Skeletal muscle satellite cell (primary cell): ENCODE results near the gene DPYD.

Experiments
- H3K27me3 ChIP-seq: 2 replicates; pipeline ENCODE4 v1.7.0; 2013; ENCODE audit warnings: low read length; ENCODE audit not compliant: control insufficient read depth, insufficient read depth
- H3K36me3 ChIP-seq: 2 replicates; pipeline ENCODE4 v1.7.0; 2013; ENCODE audit warnings: mild to moderate bottlenecking, control low read depth, low read length; ENCODE audit not compliant: insufficient read depth
- H3K4me1 ChIP-seq: 2 replicates; pipeline ENCODE4 v1.7.0; 2013; ENCODE audit warnings: low read length; ENCODE audit not compliant: control insufficient read depth, insufficient read depth
- H3K4me2 ChIP-seq: 2 replicates; pipeline ENCODE4 v1.7.0; 2013; ENCODE audit warnings: mild to moderate bottlenecking, low read length
- H3K4me3 ChIP-seq: 2 replicates; pipeline ENCODE4 v1.7.0; 2013; ENCODE audit warnings: low read length
- H3K9ac ChIP-seq: 2 replicates; pipeline ENCODE4 v1.7.0; 2013; ENCODE audit warnings: mild to moderate bottlenecking, low read depth, low read length, moderate library complexity
- H3K9me3 ChIP-seq: replicated peaks from 2 replicates; pipeline ENCODE4 v1.7.0; 2013; ENCODE audit warnings: mild to moderate bottlenecking, control low read depth, low read length

DPYD gene

GRCh38 chr1:97805093-97805492 is 115.7 kb downstream of the DPYD start:
- H3K9me3 ChIP-seq = no peaks in the 10 kb centered on the region
- no peak overlapping the region for H3K4me3 ChIP-seq
- no peaks in the 10 kb centered on the region for H3K27me3 ChIP-seq
- H3K36me3 ChIP-seq = no peaks in the 10 kb centered on the region
- peaks cover 25% of the 10 kb centered on the region for H3K4me1 ChIP-seq
- H3K4me2 ChIP-seq = no peak overlapping the region
- H3K9ac ChIP-seq = no peak overlapping the region

GRCh38 chr1:97803026-97803425 is 117.8 kb downstream of the DPYD start:
- no peaks in the 10 kb centered on the region for H3K9me3 ChIP-seq
- no peak overlapping the region for H3K4me2 ChIP-seq
- H3K9ac ChIP-seq = no peak overlapping the region
- H3K36me3 ChIP-seq = peaks cover 4% of the 10 kb centered on the region
- H3K4me1 ChIP-seq = peaks cover 35% of the 10 kb centered on the region
- H3K27me3 ChIP-seq = no peaks in the 10 kb centered on the region
- H3K4me3 ChIP-seq = no peak overlapping the region

DNA sequence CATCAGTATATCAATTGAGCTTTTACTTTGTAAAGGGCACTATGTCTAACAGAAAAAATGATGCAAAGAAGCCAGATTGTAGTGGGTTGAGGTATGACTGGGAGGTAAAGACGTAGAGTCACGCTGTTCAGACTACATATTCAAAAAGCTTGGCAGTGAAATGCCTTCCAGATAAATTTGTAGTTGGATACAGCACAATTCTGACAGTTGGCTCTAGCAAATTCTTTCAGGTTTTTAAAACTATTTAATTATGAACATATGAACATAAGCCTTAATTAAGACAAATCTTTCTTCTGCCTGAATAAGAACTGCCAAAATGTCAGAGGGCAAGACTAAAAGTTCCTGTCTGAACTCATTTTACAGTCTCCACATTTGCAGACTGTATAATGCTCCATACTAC is 118.8 kb downstream of the DPYD start:
- H3K36me3 ChIP-seq = peaks cover 4% of the 10 kb centered on the region
- H3K9me3 ChIP-seq = no peaks in the 10 kb centered on the region
- H3K27me3 ChIP-seq = no peaks in the 10 kb centered on the region
- no peak overlapping the region for H3K9ac ChIP-seq
- no peak overlapping the region for H3K4me2 ChIP-seq
- no peak overlapping the region for H3K4me3 ChIP-seq
- H3K4me1 ChIP-seq = peaks cover 42% of the 10 kb centered on the region

GRCh38 chr1:97797403-97798183 is 123.2 kb downstream of the DPYD start:
- peaks cover 4% of the 10 kb centered on the region for H3K36me3 ChIP-seq
- H3K9me3 ChIP-seq = no peaks in the 10 kb centered on the region
- H3K4me1 ChIP-seq = peaks cover 34% of the 10 kb centered on the region
- H3K4me2 ChIP-seq = peak overlapping the region; percentile 66
- no peaks in the 10 kb centered on the region for H3K27me3 ChIP-seq
- H3K9ac ChIP-seq = peak overlapping the region; percentile 81
- no peak overlapping the region for H3K4me3 ChIP-seq

GRCh38 chr1:97796711-97797110 is 124.1 kb downstream of the DPYD start:
- Histone ChIP-seq H3K9ac (peak overlapping the region; percentile 81), H3K4me1 (peaks cover 34% of the 10 kb centered on the region), H3K4me2 (peak overlapping the region; percentile 66), H3K27me3 (no peaks in the 10 kb centered on the region), H3K36me3 (peaks cover 4% of the 10 kb centered on the region), H3K4me3 (no peak overlapping the region), H3K9me3 (no peaks in the 10 kb centered on the region)

GRCh38 chr1:97792655-97793054 is 128.2 kb downstream of the DPYD start:
- H3K9ac ChIP-seq = no peak overlapping the region
- peaks cover 26% of the 10 kb centered on the region for H3K4me1 ChIP-seq
- no peak overlapping the region for H3K4me3 ChIP-seq
- H3K36me3 ChIP-seq = no peaks in the 10 kb centered on the region
- H3K4me2 ChIP-seq = no peak overlapping the region
- no peaks in the 10 kb centered on the region for H3K9me3 ChIP-seq
- H3K27me3 ChIP-seq = no peaks in the 10 kb centered on the region

DNA sequence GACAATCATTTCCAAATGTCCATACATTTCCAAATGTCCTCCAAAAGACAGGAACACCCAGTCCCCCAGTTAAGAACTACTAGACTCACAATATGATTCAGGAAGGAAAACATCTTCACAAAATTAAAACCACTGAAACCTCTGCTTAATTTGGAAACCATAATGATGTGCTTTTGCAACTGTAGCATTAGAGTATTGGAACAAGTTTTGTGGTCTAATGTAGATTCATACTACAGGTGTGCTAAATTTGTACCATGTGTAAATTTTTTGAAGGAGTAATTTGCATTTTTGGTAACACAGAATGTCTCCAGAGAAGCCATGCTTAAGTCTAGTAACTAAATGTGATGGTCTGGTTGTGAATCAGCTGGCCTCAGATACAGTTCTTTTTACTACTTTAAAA is 129.6 kb downstream of the DPYD start:
- Histone ChIP-seq H3K27me3 (no peaks in the 10 kb centered on the region), H3K4me1 (peaks cover 12% of the 10 kb centered on the region), H3K9me3 (no peaks in the 10 kb centered on the region), H3K4me2 (no peak overlapping the region), H3K4me3 (no peak overlapping the region), H3K9ac (no peak overlapping the region), H3K36me3 (no peaks in the 10 kb centered on the region)

DNA sequence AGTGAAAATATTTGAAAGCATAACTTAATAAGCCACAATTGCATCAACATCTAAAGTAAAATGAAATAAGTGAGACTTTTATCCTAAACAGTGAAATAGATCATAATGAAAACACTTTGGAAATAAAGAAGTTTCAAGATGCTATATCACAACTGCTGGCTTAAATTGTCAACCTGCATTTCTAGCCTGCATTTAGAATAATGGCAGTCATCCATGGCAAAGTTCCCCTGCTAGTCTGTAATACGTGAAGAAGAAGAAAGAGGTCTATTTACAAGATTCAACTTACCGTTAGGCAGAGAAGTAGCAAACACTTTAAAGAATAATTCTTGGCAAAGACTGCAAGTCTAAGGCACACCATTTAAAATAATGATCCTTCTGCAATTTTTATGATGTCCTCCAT is 133.6 kb downstream of the DPYD start:
- Histone ChIP-seq H3K9me3 (no peaks in the 10 kb centered on the region), H3K4me1 (peaks cover 6% of the 10 kb centered on the region), H3K4me2 (no peak overlapping the region), H3K4me3 (no peak overlapping the region), H3K36me3 (no peaks in the 10 kb centered on the region), H3K9ac (no peak overlapping the region), H3K27me3 (no peaks in the 10 kb centered on the region)

GRCh38 chr1:97784661-97785060 is 136.2 kb downstream of the DPYD start:
- Histone ChIP-seq H3K4me3 (no peak overlapping the region), H3K36me3 (no peaks in the 10 kb centered on the region)

DNA sequence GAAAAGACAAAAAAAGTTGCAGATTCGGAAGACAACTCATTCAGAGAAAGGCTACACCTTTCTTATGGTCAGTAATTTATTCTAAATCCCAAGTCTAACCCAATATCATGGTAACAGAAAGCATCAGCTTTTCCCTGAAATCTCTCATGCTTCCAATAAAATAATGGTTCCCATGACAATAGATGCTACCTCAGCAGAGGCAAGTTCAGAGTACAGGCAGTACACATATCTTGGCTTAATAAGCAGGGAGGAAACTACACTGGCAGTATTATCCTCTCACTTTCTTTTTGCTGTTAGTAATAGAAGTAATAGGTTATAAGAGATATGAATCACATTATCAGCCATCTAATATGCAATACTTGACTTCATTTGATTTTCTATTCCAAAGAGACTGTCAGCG is 137.1 kb downstream of the DPYD start:
- Histone ChIP-seq H3K36me3 (no peaks in the 10 kb centered on the region), H3K4me2 (no peak overlapping the region), H3K27me3 (no peaks in the 10 kb centered on the region), H3K4me3 (no peak overlapping the region), H3K9me3 (no peaks in the 10 kb centered on the region), H3K9ac (no peak overlapping the region), H3K4me1 (no peaks in the 10 kb centered on the region)

More at GRCh38 chr1:97784661-97785060, 136.2 kb downstream of the DPYD start:
- no peak overlapping the region for H3K9ac ChIP-seq
- no peaks in the 10 kb centered on the region for H3K9me3 ChIP-seq
- H3K27me3 ChIP-seq = no peaks in the 10 kb centered on the region
- H3K4me2 ChIP-seq = no peak overlapping the region
- no peaks in the 10 kb centered on the region for H3K4me1 ChIP-seq

GRCh38 chr1:97781762-97782337 is 139.0 kb downstream of the DPYD start:
- Histone ChIP-seq H3K4me1 (no peaks in the 10 kb centered on the region), H3K36me3 (no peaks in the 10 kb centered on the region), H3K27me3 (no peaks in the 10 kb centered on the region)

DNA sequence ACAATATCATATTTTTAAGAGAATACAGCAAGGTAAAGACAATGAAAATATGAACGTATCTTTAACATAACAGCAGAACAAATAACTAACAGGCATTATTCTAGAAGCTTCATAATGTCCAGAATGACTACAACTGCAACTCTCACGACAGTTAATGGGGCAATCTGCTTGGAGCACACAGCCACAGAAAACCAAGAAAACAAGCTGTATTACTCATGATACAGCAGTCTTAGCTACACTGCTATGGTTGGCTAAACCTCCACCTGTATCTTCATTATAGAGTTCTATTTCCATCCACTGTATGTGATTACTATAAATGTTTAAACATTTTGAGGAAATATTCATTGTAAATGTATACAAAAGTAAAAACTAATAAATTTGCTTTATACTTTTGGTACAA is 139.9 kb downstream of the DPYD start:
- Histone ChIP-seq H3K36me3 (no peaks in the 10 kb centered on the region), H3K9ac (no peak overlapping the region), H3K9me3 (no peaks in the 10 kb centered on the region), H3K4me3 (no peak overlapping the region), H3K4me1 (no peaks in the 10 kb centered on the region), H3K4me2 (no peak overlapping the region), H3K27me3 (no peaks in the 10 kb centered on the region)

More at GRCh38 chr1:97781762-97782337, 139.0 kb downstream of the DPYD start:
- Histone ChIP-seq H3K9me3 (no peaks in the 10 kb centered on the region), H3K4me3 (no peak overlapping the region), H3K9ac (no peak overlapping the region), H3K4me2 (no peak overlapping the region)
